OCI-LY7 (cell line): Measurements from ENCODE around the gene DNAJA3. TPM values are rescaled to one million over a fixed set of nuclear protein-coding genes. Genes with fewer than 3 reads are reported as not detected.

Experiments used
- BruUV-seq: library from RNA; stranded (reverse); fragments of 400-500 nt; replicated peaks from 2 replicates; lab custom pipeline; 2021; lab: Mats Ljungman, UMichigan
- CTCF ChIA-PET: fragments of 300-600 bp; sonication (Branson Sonifier 250); formaldehyde crosslinking; loops from one replicate; lab custom pipeline; 2022; ENCODE audit warnings: antibody characterized with exemption; ENCODE audit not compliant: unreplicated experiment; lab: Charles Lee
- POLR2A ChIA-PET: fragments of 300-600 bp; sonication (Branson Sonifier 250); formaldehyde crosslinking; loops from one replicate; lab custom pipeline; 2022; ENCODE audit warnings: antibody characterized with exemption; lab: Charles Lee
- DNase-seq: peaks from one replicate; pipeline ENCODE4 v3.0.0-alpha.2; 2015; ENCODE audit warnings: low spot score
- H2AFZ ChIP-seq: fragments of 200-600 bp; sonication (generic), shearing (Covaris generic); 2 replicates; pipeline ENCODE4 v1.6.1; 2014; ENCODE audit warnings: mild to moderate bottlenecking, antibody characterized with exemption, low read length, moderate library complexity
- H3K27ac ChIP-seq: fragments of 200-600 bp; sonication (generic); 2 replicates; pipeline ENCODE4 v1.5.1; 2014; ENCODE audit warnings: mixed run types, low read depth, mild to moderate bottlenecking, moderate library complexity, low read length, inconsistent platforms; ENCODE audit not compliant: poor library complexity, severe bottlenecking
- H3K36me3 ChIP-seq: fragments of 200-600 bp; sonication (generic); 2 replicates; pipeline ENCODE4 v1.6.1; 2014; ENCODE audit warnings: mild to moderate bottlenecking, antibody characterized with exemption, low read length, moderate library complexity, mixed read lengths; ENCODE audit not compliant: insufficient read depth
- H3K4me1 ChIP-seq: fragments of 200-600 bp; sonication (generic); 2 replicates; pipeline ENCODE4 v1.5.1; 2014; ENCODE audit warnings: mild to moderate bottlenecking, low read length; ENCODE audit not compliant: insufficient read depth, poor library complexity, severe bottlenecking
- H3K4me2 ChIP-seq: fragments of 200-600 bp; sonication (generic); 2 replicates; pipeline ENCODE4 v1.6.1; 2014; ENCODE audit warnings: mild to moderate bottlenecking, low read length
- H3K4me3 ChIP-seq: fragments of 200-600 bp; sonication (generic); 2 replicates; pipeline ENCODE4 v1.5.1; 2014; ENCODE audit warnings: mild to moderate bottlenecking, low read depth, low read length; ENCODE audit not compliant: poor library complexity, severe bottlenecking
- H3K79me2 ChIP-seq: fragments of 200-600 bp; sonication (generic); 2 replicates; pipeline ENCODE4 v1.6.1; 2016; ENCODE audit warnings: low read depth, mild to moderate bottlenecking, low read length, moderate library complexity, mixed read lengths; ENCODE audit not compliant: insufficient read depth
- H3K9me2 ChIP-seq: fragments of 200-600 bp; sonication (generic); 2 replicates; pipeline ENCODE4 v1.6.1; 2016; ENCODE audit warnings: mild to moderate bottlenecking, low read length, mixed read lengths; ENCODE audit not compliant: insufficient read depth
- H3K9me3 ChIP-seq: fragments of 200-600 bp; sonication (generic); 2 replicates; pipeline ENCODE4 v1.6.1; 2014; ENCODE audit warnings: mild to moderate bottlenecking, mixed run types, low read length, mixed read lengths
- H4K20me1 ChIP-seq: fragments of 200-600 bp; sonication (generic); 2 replicates; pipeline ENCODE4 v1.6.1; 2014; ENCODE audit warnings: mild to moderate bottlenecking, antibody characterized with exemption, low read length, moderate library complexity, mixed read lengths; ENCODE audit not compliant: insufficient read depth
- CTCF ChIP-seq: fragments of 200-600 bp; sonication (generic); conservative IDR thresholded peaks from 2 replicates; pipeline ENCODE4 v1.5.1; 2014; ENCODE audit warnings: mild to moderate bottlenecking, antibody characterized with exemption, low read length, moderate library complexity, mixed read lengths
- EZH2phosphoT487 ChIP-seq: fragments of 200-600 bp; sonication (generic); IDR thresholded peaks from 2 replicates; pipeline ENCODE4 v1.6.1; 2018; ENCODE audit warnings: low read depth, borderline replicate concordance, mild to moderate bottlenecking, mixed run types, antibody characterized with exemption, low read length, moderate library complexity, mixed read lengths
- intact Hi-C: fragments of 100-400 bp; cut with micrococcal nuclease; formaldehyde crosslinking; loops from one replicate; pipeline ENCODE4 v1.10.0; 2022; ENCODE audit not compliant: unreplicated experiment
- total RNA-seq, 2 experiments: library from RNA; depleted of rRNA in 1 of 2; stranded (reverse); fragments of >200 nt in 1 of 2; shearing (Covaris generic) in 1 of 2; gene quantifications; 2 replicates each; pipeline ENCODE4 v1.2.3, GENCODE V29; 2014 to 2022

Gene DNAJA3
- total RNA-seq, 2 experiments from 2014 or later, result 89.8 to 94.3 TPM

- Histone ChIP-seq H3K36me3 (no peaks in the 10 kb centered on the region), H4K20me1 (no peaks in the 10 kb centered on the region), H3K79me2 (no peaks in the 10 kb centered on the region), H3K9me3 (no peaks in the 10 kb centered on the region), H3K4me3 (no peak overlapping the region), H3K4me1 (no peaks in the 10 kb centered on the region), H2AFZ (no peak overlapping the region), H3K4me2 (no peak overlapping the region), H3K27ac (no peak overlapping the region), H3K9me2 (no peaks in the 10 kb centered on the region)
- intact Hi-C loops, result no loop called here
- BruUV-seq, result no TSS peak
- TF ChIP-seq CTCF (no peak), EZH2phosphoT487 (no peak)
- no peak for DNase-seq
- ChIA-PET POLR2A (no interaction called here), CTCF (no interaction called here)
Observed at GRCh38 chr16:4378999-4379690, 46.5 kb upstream of the DNAJA3 start.

- DNase-seq, result no peak
- Histone ChIP-seq H3K79me2 (no peaks in the 10 kb centered on the region), H3K9me3 (no peaks in the 10 kb centered on the region), H3K27ac (no peak overlapping the region), H4K20me1 (no peaks in the 10 kb centered on the region), H2AFZ (no peak overlapping the region), H3K36me3 (no peaks in the 10 kb centered on the region), H3K4me2 (no peak overlapping the region), H3K4me1 (no peaks in the 10 kb centered on the region), H3K4me3 (no peak overlapping the region), H3K9me2 (no peaks in the 10 kb centered on the region)
- BruUV-seq, result no TSS peak
- intact Hi-C loops, result no loop called here
- ChIA-PET POLR2A (interaction anchor here (0.8 kb wide), 1 partner anchor 177 kb away, joined by 3 read pairs; no protein-coding TSS in a partner anchor), CTCF (no interaction called here)
- TF ChIP-seq EZH2phosphoT487 (no peak), CTCF (no peak)
Observed at GRCh38 chr16:4380119-4381063, 45.3 kb upstream of the DNAJA3 start.
